H1 (cell line): ENCODE measurements around the gene GMCL2. TPM values are rescaled to one million over a fixed set of nuclear protein-coding genes. Genes with fewer than 3 reads are reported as not detected.

Source experiments
- CTCF ChIA-PET: fragments of 300-600 bp; sonication (Branson Sonifier 250); formaldehyde crosslinking; loops from one replicate; lab custom pipeline; 2021; ENCODE audit not compliant: partially characterized antibody; lab: Charles Lee
- POLR2A ChIA-PET: fragments of 300-600 bp; sonication (Branson Sonifier 250); formaldehyde crosslinking; loops from one replicate; lab custom pipeline; 2021; ENCODE audit warnings: inconsistent platforms; ENCODE audit not compliant: partially characterized antibody; lab: Charles Lee
- DNase-seq, 2 experiments: peaks; one replicate each; pipeline versions ENCODE4 v3.0.0 to v3.0.0-alpha.2; 2010 to 2022; ENCODE audit warnings: low spot score in 2 of 2, low read depth in 1 of 2, mixed read lengths in 1 of 2
- FAIRE-seq: peaks from 2 replicates; lab custom pipeline; 2011; peaks lifted over from hg19 to GRCh38; lab: Jason Lieb, UNC
- H2AFZ ChIP-seq: 2 replicates; pipeline ENCODE4 v1.8.1; 2012; ENCODE audit warnings: low read length, inconsistent platforms
- H2AK5ac ChIP-seq: 2 replicates; pipeline ENCODE4 v1.6.1; 2013; ENCODE audit warnings: low read depth, low read length
- H2BK120ac ChIP-seq: replicated peaks from 2 replicates; pipeline ENCODE3; 2013; ENCODE audit warnings: low read depth, low read length, inconsistent platforms
- H2BK12ac ChIP-seq: 2 replicates; pipeline ENCODE4 v1.6.1; 2013; ENCODE audit warnings: low read depth, low read length
- H2BK15ac ChIP-seq: 2 replicates; pipeline ENCODE4 v1.6.1; 2013; ENCODE audit warnings: low read length
- H2BK20ac ChIP-seq: 2 replicates; pipeline ENCODE4 v1.6.1; 2013; ENCODE audit warnings: low read length
- H2BK5ac ChIP-seq: 2 replicates; pipeline ENCODE4 v1.6.1; 2013; ENCODE audit warnings: low read depth, low read length
- H3K14ac ChIP-seq: 2 replicates; pipeline ENCODE4 v1.6.1; 2013; ENCODE audit warnings: inconsistent platforms; ENCODE audit not compliant: insufficient read length
- H3K18ac ChIP-seq: 2 replicates; pipeline ENCODE4 v1.6.1; 2013; ENCODE audit warnings: low read length; ENCODE audit errors: extremely low read depth
- H3K23ac ChIP-seq: 2 replicates; pipeline ENCODE4 v1.6.1; 2013; ENCODE audit warnings: inconsistent platforms; ENCODE audit not compliant: insufficient read length
- H3K23me2 ChIP-seq: 2 replicates; pipeline ENCODE4 v1.6.1; 2013; ENCODE audit warnings: low read depth, low read length
- H3K27ac ChIP-seq: 2 replicates; pipeline ENCODE4 v1.6.1; 2011; ENCODE audit warnings: low read depth, low read length, inconsistent platforms
- H3K27me3 ChIP-seq, 4 experiments: replicated peaks in 1 of 4; 1 replicate in 1 of 4; 2 replicates in 3 of 4; pipeline versions ENCODE4 v1.6.1 to v1.8.1; 2011 to 2013; ENCODE audit warnings: low read length in 3 of 4, mild to moderate bottlenecking in 3 of 4, inconsistent platforms in 2 of 4, mixed read lengths in 2 of 4, moderate library complexity in 1 of 4; ENCODE audit not compliant: control insufficient read depth in 3 of 4, insufficient read depth in 3 of 4; ENCODE audit errors: extremely low read depth in 1 of 4
- H3K36me3 ChIP-seq, 4 experiments: 2 replicates each; pipeline versions ENCODE4 v1.6.1 to v1.8.1; 2011 to 2013; ENCODE audit warnings: mild to moderate bottlenecking in 4 of 4, low read length in 3 of 4, moderate library complexity in 2 of 4, control low read depth in 1 of 4, inconsistent platforms in 1 of 4; ENCODE audit not compliant: insufficient read depth in 4 of 4, control insufficient read depth in 2 of 4
- H3K4ac ChIP-seq: replicated peaks from 2 replicates; pipeline ENCODE3; 2013; ENCODE audit warnings: low read length, low read depth, mixed read lengths, inconsistent platforms; ENCODE audit not compliant: insufficient read length
- H3K4me1 ChIP-seq, 4 experiments: replicated peaks in 1 of 4; 1 replicate in 1 of 4; 2 replicates in 3 of 4; pipeline versions ENCODE4 v1.6.1 to v1.8.1; 2011 to 2013; ENCODE audit warnings: low read length in 3 of 4, inconsistent platforms in 2 of 4, mixed read lengths in 1 of 4; ENCODE audit not compliant: insufficient read depth in 4 of 4, control insufficient read depth in 3 of 4
- H3K4me2 ChIP-seq, 2 experiments: 2 replicates each; pipeline versions ENCODE4 v1.6.1 to v1.8.1; 2011 to 2013; ENCODE audit warnings: low read depth in 2 of 2, low read length in 2 of 2, control low read depth in 1 of 2, inconsistent platforms in 1 of 2, mild to moderate bottlenecking in 1 of 2; ENCODE audit not compliant: insufficient read depth in 1 of 2
- H3K4me3 ChIP-seq, 4 experiments: fragments of 200-600, 300-600 bp in 1 of 4; sonication (generic), shearing (Covaris generic), sonication (Bioruptor Twin) in 1 of 4; 2 replicates each; pipeline versions ENCODE4 v1.5.1 to v1.8.1; 2011 to 2016; ENCODE audit warnings: low read length in 4 of 4, low read depth in 3 of 4, control low read depth in 2 of 4, inconsistent platforms in 2 of 4, mild to moderate bottlenecking in 2 of 4, mixed read lengths in 1 of 4, moderate library complexity in 1 of 4; ENCODE audit not compliant: insufficient read depth in 2 of 4; ENCODE audit errors: extremely low read depth in 1 of 4
- H3K56ac ChIP-seq: replicated peaks from 2 replicates; pipeline ENCODE3; 2013; ENCODE audit warnings: low read depth, mild to moderate bottlenecking, mixed read lengths, low read length, inconsistent platforms; ENCODE audit not compliant: insufficient read length
- H3K79me1 ChIP-seq: 2 replicates; pipeline ENCODE4 v1.6.1; 2013; ENCODE audit warnings: low read depth, low read length, control low read depth
- H3K79me2 ChIP-seq, 2 experiments: 2 replicates each; pipeline versions ENCODE4 v1.6.1 to v1.8.1; 2012 to 2013; ENCODE audit warnings: low read length in 2 of 2, mild to moderate bottlenecking in 2 of 2, inconsistent platforms in 1 of 2; ENCODE audit not compliant: insufficient read depth in 2 of 2, control insufficient read depth in 1 of 2
- H3K9ac ChIP-seq, 4 experiments: replicated peaks in 1 of 4; 1 replicate in 1 of 4; 2 replicates in 3 of 4; pipeline versions ENCODE4 v1.6.1 to v1.8.1; 2011 to 2013; ENCODE audit warnings: low read depth in 3 of 4, low read length in 3 of 4, control low read depth in 2 of 4, mild to moderate bottlenecking in 2 of 4, moderate library complexity in 2 of 4, inconsistent platforms in 1 of 4; ENCODE audit errors: extremely low read depth in 1 of 4
- H3K9me3 ChIP-seq, 2 experiments: 2 replicates each; pipeline versions ENCODE4 v1.6.1 to v1.8.1; 2012 to 2013; ENCODE audit warnings: mild to moderate bottlenecking in 2 of 2, moderate library complexity in 2 of 2, control low read depth in 1 of 2, inconsistent platforms in 1 of 2, low read depth in 1 of 2, low read length in 1 of 2, mixed read lengths in 1 of 2; ENCODE audit not compliant: insufficient read depth in 2 of 2
- H4K20me1 ChIP-seq, 2 experiments: replicated peaks in 1 of 2; 2 replicates each; pipeline versions ENCODE3 to v1.8.1; 2011 to 2013; ENCODE audit warnings: inconsistent platforms in 2 of 2, low read length in 2 of 2, mild to moderate bottlenecking in 1 of 2; ENCODE audit not compliant: insufficient read depth in 2 of 2, control insufficient read depth in 1 of 2
- H4K5ac ChIP-seq: 2 replicates; pipeline ENCODE4 v1.6.1; 2013; ENCODE audit warnings: low read length, low read depth, mixed read lengths, inconsistent platforms; ENCODE audit not compliant: insufficient read length
- H4K8ac ChIP-seq: 2 replicates; pipeline ENCODE4 v1.8.0; 2013; ENCODE audit warnings: mild to moderate bottlenecking, moderate library complexity, low read length, inconsistent platforms; ENCODE audit not compliant: insufficient read depth; ENCODE audit errors: extremely low read depth
- H4K91ac ChIP-seq: replicated peaks from 2 replicates; pipeline ENCODE3; 2013; ENCODE audit warnings: low read length, mixed read lengths, inconsistent platforms; ENCODE audit not compliant: insufficient read length
- ATF2 ChIP-seq: IDR thresholded peaks from 2 replicates; pipeline ENCODE4 v1.6.1; 2012; ENCODE audit warnings: low read length, inconsistent platforms
- KDM4A ChIP-seq: IDR thresholded peaks from one replicate; pipeline ENCODE4 v1.7.1; 2012; ENCODE audit warnings: low read depth, mild to moderate bottlenecking, moderate library complexity, low read length, inconsistent platforms; ENCODE audit not compliant: severe bottlenecking
- RFX5 ChIP-seq: IDR thresholded peaks from 2 replicates; pipeline ENCODE4 v1.6.1; 2011; ENCODE audit warnings: low read depth, low read length, improper control_type of control experiment, borderline replicate concordance
- SRF ChIP-seq: IDR thresholded peaks from 2 replicates; pipeline ENCODE4 v1.6.1; 2011; ENCODE audit warnings: mild to moderate bottlenecking, low read depth, low read length, moderate library complexity
- WGBS, 2 experiments: shearing (Covaris generic) in 1 of 2; methylation state at CpG; one replicate each; pipeline versions ENCODE4 v1.1.6 to v1.1.7; 2013 to 2015; ENCODE audit warnings: low lambda C conversion rate in 2 of 2, mixed read lengths in 2 of 2, inconsistent platforms in 1 of 2, low coverage in 1 of 2, missing lambda C conversion rate in 1 of 2; ENCODE audit not compliant: insufficient replicate concordance in 2 of 2, insufficient coverage in 1 of 2, insufficient read length in 1 of 2; ENCODE audit errors: extremely low coverage in 1 of 2, missing lambda C conversion rate in 1 of 2; 5-methylcytosine and 5-hydroxymethylcytosine counted together
- polyA plus RNA-seq, 7 experiments: library from polyadenylated mRNA; depleted of rRNA in 3 of 7; stranded (reverse) in 5 of 7; unstranded in 2 of 7; fragments of >200 nt in 5 of 7; fragments of 200-250 nt in 2 of 7; gene quantifications; 1 replicate in 5 of 7; 2 replicates in 1 of 7; 4 replicates in 1 of 7; pipeline versions ENCODE4 v1.2.1 to v1.2.3, GENCODE V29; 2011 to 2013; ENCODE audit warnings: missing spikeins in 2 of 7, mixed read lengths in 2 of 7
- total RNA-seq: library from RNA; stranded (reverse); fragmentation: NEBNext Ultra II Directional; extraction: Animal tissue kit (Norgen Biotek cat#: 25700); gene quantifications from 2 replicates; pipeline ENCODE4 v1.2.1, GENCODE V29; 2021

The GMCL2 gene
- total and polyA plus RNA-seq, 2 of the 8 experiments (the other 6 are each of a cell fraction or from before 2014, with no cell fraction given) = 0.13 TPM; not detected in 1

- TF ChIP-seq RFX5 (no peak), KDM4A (peak; percentile 61), ATF2 (no peak), SRF (no peak)
- TF ChIP-seq, all 59 proteins: peak for 1
- peaks cover 27 to 44% of the 10 kb centered on the region in 2 experiments for H3K79me2 ChIP-seq
Measured at GRCh38 chr5:178203670-178204181, 16.6 kb upstream of the GMCL2 start.

More at GRCh38 chr5:178203670-178204181, 16.6 kb upstream of the GMCL2 start:
- peak overlapping the region; percentile 23; the same call in 1 of the 2 replicates for H2AFZ ChIP-seq
- WGBS, 2 experiments = 7% methylated on average over 19 of the region's 30 CpGs; no CpG with 5 or more reads in 1 of the 2 experiments
- POLR2A ChIA-PET = interaction anchor here (0.7 to 31.3 kb wide), 18 partner anchors 11 to 478 kb away, joined by 3 to 985 read pairs (median 5); partner anchors contain the start of genes GMCL2, NHP2 and PHYKPL
- H3K4ac ChIP-seq = peak overlapping the region; percentile 91
- H4K5ac ChIP-seq = peak overlapping the region; percentile 96
- H3K4me2 ChIP-seq = peak overlapping the region; percentile 38 to 84
- peak overlapping the region; percentile 94 for H4K91ac ChIP-seq
- H4K8ac ChIP-seq = peak overlapping the region; percentile 98; the same call in 1 of the 2 replicates
- no peak overlapping the region for H2BK120ac ChIP-seq
- peaks cover 15% of the 10 kb centered on the region for H3K79me1 ChIP-seq
- H2BK15ac ChIP-seq = no peak overlapping the region
- peaks cover 29 to 32% of the 10 kb centered on the region in 2 experiments for H4K20me1 ChIP-seq
- H3K23ac ChIP-seq = no peak overlapping the region
- no peaks in the 10 kb centered on the region for H3K27me3 ChIP-seq
- DNase-seq = no peak
- H3K14ac ChIP-seq = peak overlapping the region; percentile 55
- FAIRE-seq = no peak
- peaks cover 0 to 10% (median 4%) of the 10 kb centered on the region in 4 experiments; a peak in 5 of 7 replicates for H3K4me1 ChIP-seq
- peak overlapping the region; percentile 80 for H2BK5ac ChIP-seq
- H3K9me3 ChIP-seq = no peaks in the 10 kb centered on the region
- peak overlapping the region; percentile 36; the same call in 1 of the 2 replicates for H3K18ac ChIP-seq
- H3K9ac ChIP-seq = peak overlapping the region; percentile 78 to 99 (median 92)
- H2AK5ac ChIP-seq = no peak overlapping the region
- CTCF ChIA-PET = interaction anchor here (0.7 to 1.0 kb wide), 4 partner anchors 23 to 128 kb away, joined by 3 to 7 read pairs (median 3); no protein-coding TSS in a partner anchor
- peaks cover 26 to 35% (median 32%) of the 10 kb centered on the region in 4 experiments for H3K36me3 ChIP-seq
- H3K23me2 ChIP-seq = peaks cover 4% of the 10 kb centered on the region
- H3K56ac ChIP-seq = peak overlapping the region; percentile 73
- no peak overlapping the region for H2BK20ac ChIP-seq
- peak overlapping the region; percentile 93 to 100 (median 100) for H3K4me3 ChIP-seq
- no peak overlapping the region; the same call in 1 of the 2 replicates for H2BK12ac ChIP-seq
- H3K27ac ChIP-seq = peak overlapping the region; percentile 83
